Activated effector memory CD4-positive, alpha-beta T cell treated with anti-CD3 and anti-CD28 coated beads, Interleukin-2, amount 50 U/mL, for 16 hours (primary cell): ENCODE data around the gene SLX9.
A peak's percentile ranks its signal among the peaks of the same experiment; 100 is the strongest.
"Not testable (repeated sequence)": the region's sequence is repeated elsewhere in the genome, so short reads cannot be mapped to it uniquely, and the experiment has no call there.

Experiments used
- DNase-seq: peaks from one replicate; pipeline ENCODE4 v3.0.0-alpha.2; 2020

SLX9 gene

DNA sequence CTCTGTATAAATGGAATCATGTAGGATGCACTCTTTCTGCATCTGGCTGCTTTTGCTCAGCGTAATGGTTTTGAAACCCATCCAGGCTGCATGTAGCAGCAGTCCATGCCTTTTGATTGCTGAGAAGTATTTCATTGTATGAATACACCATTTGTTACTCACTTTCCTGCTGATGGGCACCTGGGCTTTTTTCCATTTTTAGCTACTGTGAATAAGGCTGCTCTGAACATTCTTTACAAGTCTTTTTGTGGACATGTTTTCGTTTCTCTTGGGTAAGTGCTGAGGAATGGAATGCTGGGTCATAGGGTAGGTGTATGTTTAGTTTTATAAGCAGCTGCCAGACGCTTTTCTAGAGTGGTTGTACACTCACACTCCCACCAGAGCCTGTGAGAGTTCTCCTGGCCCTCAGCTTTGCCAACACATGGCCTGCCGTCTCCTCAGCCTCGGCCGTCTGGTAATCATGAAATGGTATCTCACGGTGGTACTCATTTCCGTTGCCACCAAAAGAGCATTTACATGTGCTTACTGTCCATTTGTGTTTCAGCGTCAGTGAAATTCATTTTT, 22.7 kb downstream of the SLX9 start:
- no peak for DNase-seq

DNA sequence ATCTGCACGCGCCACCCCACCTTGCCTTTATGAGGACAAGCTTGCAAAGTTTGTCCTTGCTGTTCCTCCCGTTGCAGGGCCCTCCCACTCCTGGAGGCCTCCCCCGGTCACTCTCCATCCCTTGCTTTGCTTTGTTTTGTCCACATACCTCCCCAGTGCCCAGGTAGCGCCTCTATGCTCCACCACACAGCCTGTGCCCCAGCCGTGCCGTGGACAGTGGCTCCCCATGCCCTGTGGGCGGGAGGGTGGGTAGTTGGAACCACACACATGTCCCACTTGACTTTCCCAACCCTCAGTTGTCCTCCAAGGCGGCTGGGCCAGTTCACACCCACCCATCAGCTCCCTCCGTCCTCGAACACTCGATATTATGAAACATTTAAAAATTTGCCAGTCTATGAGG, 24.6 kb downstream of the SLX9 start:
- no peak for DNase-seq

DNA sequence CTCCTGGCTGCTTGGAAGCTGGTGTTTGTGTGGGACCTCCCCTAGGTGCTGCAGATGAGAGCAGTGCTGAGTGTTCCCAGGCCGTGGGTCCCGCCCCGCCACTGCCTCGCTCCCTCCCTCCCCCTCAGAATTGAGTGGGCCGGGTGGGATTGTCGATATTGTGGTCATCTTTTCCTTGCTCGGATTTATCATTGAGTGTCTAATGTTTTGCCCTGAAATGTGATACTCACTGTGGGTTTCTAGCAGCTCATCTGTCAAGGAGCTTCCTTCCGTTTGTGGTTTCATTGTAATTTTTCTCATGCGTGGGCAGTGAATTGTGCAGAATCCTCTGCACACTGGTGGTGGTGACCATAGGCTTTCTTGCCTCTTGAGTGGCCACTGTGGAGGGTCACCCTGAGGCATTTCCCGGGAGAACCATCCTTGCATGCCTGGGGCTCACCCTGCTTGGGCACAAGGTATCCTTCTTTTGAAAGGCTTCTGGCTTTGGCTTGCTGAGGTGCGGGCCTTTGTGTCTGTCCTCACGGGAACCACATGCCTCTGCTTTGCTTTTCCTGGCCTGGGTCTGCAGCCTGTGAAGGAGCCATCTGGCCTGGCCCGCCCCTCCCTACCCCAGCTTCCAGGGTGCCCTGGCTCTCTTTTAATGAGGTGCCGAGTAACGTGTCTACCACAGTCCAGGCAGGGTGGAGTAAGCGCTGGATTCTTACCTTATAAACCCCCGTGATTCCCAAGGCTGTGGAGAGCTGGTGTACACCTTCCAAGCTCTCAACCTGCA, 25.6 kb downstream of the SLX9 start:
- DNase-seq = peak; percentile 71

DNA sequence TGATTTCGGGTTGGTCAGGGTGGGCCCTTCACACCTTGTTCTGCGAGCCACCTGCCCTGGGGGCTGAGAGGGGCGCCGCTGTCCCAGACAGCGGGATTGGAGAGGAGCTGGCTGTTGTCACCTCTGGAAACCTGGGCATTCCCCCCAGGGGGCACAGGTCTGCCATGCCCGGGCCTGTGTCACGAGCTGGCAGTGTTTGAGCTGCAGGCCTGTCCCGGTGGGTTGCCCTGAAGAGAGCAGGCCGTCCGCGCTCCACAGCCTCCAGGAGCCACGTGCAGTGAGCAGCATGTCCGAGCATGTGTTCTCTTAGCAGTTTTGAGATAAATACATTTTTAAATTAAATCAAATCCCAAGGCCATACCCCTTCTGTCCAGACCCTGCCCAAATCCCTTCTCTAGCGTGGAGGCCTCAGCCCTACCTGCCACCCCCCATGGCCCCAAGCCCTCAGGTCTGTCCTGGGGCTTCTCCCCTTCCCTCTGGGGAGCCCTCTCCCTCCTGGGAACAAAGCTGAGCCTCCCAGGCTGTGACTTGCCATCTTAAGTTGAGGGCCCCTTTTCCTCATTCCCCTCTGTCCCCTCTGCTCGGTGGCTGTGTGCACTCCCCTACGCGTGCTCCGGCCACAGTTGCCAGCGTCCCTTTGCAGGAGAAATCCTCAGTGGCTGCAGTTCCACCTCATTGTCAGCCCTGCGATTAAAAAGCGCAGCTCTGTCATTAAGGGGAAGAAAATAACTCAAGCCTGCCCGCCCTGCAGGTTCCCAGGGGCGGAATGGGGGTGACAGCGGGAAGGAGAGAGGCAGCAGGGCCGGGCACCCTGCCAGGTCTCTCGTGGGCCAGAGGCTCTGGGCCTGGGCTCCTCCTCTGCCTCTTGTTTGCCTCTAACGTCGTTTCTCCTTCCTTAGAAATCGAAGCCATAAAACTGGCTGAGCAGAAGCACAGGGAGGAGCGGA, 26.6 kb downstream of the SLX9 start:
- no peak for DNase-seq

DNA sequence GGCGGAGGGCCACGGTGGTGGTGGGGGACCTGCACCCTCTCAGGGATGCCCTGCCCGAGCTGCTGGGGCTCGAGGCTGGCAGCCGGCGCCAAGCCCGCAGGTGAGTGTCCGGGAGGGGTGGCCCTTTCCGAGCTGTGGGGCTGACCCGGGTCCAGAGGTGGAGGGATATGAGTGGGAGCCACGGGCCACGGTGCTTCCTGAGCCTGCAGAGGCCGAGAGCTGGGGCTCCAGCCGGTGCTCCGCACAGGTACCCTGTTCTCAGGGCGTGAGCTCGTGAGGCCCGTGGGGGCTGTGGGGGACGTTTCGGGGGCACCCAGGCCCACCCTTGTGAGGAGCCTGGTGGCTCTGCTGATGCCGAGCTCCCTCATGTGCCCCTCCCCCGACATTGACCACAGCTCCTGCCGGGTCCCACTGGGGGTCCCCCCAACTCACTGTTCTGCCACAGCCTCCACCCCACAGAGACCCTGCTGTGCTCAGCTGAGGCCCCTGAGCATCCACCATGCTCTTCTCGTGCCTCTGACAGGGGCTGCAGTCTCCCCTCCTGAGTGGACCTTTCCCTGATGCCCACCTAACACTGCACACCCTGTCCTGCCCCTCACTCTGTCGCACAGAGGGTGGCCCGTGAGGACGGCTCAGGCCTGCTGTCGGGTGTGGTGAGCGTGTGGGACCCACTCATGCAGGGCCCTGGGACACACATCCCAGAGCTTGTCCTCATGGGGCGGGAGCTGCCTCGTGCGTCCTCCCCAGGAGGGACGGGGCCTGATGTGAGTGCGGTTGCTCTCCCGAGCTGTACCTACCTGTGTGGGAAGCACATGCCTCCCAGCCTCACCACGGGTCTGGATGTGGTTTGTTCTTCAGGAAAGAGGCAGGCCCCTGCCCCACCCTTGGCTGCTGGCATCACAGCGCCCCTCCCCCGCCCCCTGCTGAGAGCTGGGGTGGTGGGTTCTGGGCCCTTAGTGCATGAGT, 27.5 kb downstream of the SLX9 start:
- DNase-seq = no peak

DNA sequence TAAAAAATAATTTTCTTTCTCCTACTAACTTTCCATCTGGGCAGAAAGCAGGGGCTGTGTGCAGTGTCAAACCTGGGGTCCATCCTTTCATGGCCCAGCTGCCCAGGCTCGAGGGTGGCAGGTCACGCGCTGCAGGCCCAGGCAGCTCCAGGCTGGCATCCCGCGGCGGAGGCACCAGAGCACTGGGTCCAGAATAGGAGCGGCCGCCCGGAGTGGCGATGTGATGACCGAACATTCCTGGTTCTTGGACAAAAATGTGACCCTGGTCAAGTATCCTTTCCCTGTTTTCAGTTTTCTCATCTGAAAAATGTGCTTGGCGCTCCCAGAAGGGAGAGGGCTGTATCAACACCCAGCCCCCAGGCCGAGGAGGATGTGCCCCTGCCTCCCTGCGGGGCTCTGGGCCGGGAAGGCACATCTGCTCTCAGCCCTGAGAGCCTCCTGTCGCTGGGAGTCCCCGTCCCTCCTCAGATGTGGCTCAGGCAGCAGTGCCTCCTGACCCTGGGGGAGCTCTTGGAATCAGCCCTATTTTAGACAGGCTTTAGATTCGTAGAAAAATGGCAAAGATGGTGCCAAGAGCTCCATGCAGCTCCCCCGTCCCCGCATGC, 29.3 kb downstream of the SLX9 start:
- DNase-seq = no peak

DNA sequence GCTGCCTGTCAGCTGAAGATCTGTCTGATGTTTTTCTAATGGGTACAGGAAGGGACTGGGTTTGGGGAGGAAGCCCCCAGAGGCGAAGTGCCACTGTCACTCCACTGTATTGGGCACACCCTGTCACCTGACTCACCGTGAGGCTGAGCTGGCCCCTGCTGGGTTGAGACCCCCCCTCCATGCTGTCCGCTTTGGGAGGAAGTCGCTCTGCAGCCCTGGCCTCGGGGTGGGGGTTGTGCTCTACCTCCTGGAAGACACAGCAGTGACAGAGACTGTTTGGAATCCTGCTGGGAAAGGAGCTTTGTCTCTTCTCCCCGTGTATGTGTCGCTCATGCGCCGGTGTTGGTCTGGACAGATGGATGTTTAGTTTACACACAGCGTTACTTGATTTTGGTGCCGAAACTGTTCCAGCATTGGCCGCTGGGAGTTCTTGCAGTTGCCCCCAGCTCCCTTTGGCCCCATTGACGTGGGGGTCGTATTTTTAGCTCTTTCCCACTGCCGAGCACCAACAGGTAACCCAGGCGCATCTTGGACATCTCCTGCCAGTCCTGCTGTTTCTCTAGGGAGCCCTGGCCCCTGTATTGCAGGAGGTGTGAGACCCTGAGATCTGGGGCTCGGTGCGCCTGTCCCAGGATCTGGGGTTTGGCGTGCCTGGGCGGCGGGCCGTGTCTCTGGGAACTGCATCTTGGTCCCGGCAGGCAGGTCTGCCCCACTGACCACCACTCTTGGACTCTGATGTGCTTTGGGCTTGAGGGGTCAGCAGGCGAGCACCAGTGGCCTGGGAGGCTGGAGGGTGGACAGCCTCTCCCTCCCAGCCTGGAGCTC, 30.3 kb downstream of the SLX9 start:
- DNase-seq = no peak

DNA sequence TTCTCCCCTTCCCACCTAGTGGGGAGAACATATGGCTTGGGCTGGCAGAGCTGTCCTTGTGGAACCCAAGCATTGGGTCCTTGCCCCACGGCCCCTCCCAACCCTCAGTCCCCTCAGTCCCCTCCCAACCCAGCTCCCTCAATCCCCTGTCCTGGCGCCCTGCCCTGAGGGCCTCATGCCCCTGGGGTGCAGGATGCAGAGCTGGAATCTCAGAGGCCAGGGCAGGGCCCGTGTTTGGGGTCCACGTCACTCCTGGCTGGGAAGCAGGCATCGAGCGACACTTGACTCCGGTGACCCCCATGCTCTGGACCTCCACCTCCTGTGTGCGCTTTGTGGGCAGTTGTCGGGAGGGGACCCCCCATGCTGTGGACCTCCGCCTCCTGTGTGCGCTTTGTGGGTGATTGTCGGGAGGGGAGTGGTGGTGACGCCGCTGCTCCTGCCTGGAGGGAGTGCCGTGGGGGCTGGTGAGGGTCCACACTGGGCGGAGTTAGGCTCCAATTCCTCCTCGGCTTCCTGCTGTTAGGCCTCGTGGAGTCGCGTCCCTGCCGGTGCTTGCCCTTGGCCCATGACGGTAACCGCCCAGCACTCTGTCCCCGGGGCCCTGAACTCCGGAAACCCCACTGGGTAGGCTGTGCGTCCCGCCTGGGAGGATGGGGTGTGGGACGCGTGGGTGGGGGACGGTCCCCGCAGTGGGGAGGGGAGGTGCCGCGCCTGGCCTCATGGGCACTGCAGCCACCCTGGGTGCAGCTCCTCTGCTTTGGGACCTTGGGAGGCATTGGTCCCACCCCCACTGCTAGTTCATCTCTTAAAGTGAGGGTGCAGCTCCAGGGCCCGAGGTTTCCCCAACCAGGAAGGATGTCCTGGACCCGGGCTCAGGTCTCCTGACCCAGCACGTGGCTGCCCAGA, 31.2 kb downstream of the SLX9 start:
- no peak for DNase-seq

DNA sequence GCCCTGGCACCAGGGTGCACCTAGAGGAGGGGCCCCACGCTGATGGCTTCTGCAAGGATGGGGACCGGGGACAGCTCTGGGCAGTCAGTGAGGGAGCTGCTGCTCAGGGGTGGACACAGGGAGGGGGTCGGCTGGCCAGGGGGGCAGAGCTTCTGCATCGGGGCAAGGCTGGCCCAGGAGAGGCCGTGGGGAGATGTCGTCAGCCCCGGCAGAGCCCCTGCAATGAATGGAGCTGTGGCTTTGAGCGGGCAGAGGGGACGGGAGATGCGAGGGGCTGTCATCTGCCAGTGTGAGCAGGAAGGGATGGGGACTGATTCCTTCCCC, 31.8 kb downstream of the SLX9 start:
- no peak for DNase-seq

DNA sequence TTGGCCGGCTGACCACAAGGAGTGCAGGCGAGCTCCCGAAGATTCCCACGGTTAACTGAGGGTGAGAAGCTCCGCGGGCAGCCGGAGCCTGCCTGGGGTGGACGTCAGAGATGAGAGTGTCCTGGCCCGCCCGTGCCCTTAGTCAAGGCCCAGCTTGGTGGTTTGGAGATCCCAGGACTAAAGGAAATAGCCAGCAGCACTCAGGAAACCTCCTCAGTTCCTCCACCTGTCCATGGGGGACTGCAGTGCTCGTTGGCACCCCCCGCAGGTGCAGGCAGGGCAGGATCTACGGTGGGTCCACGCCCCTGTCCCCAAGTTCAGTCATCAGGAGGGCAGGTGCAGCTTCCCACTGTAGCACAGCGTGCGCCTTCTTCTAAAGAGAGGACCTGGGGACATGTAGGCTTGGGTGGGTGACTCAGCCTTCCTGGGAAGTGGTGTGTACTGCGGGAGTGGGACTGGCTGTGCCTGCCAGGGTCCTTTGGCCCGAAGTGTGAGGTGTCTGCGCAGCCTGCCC, 32.5 kb downstream of the SLX9 start:
- DNase-seq = no peak

DNA sequence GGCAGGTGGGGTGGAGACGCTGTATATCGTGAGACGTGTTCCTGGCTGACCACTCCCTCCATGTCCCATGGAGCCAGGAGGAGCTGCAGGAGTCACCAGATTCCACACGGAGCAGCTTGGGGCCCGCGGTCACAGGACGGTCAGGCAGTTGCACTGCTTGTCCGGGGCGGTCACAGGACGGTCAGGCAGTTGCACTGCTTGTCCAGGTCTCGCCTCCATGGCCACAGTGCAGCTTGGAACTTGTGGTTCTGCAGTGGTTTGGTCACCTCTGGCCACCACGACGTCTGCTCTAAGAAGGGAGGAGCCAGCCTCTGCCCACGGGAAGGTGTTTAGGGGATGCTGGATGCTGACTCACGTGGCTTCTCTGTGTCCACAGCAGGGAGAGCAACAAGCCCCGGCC, 33.0 kb downstream of the SLX9 start:
- DNase-seq = no peak

DNA sequence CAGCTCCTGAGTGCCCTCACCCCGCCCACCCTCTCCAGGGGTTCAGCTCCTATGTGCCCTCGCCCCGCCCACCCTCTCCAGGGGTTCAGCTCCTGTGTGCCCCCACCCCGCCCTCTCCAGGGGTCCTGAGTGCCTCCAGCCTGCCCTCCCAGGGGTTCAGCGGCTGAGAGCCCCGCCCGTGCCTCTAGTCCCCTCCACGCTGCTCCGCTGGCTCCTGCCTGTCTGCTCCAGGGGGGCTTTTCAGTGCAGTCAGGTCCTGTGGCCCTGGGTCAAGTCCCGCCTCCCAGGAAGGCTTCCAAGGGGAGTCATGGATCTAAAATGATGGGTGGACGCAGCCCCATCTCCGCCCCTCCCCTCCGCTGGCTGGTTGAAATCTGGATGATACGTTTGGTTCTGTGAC, 33.8 kb downstream of the SLX9 start:
- DNase-seq = no peak

DNA sequence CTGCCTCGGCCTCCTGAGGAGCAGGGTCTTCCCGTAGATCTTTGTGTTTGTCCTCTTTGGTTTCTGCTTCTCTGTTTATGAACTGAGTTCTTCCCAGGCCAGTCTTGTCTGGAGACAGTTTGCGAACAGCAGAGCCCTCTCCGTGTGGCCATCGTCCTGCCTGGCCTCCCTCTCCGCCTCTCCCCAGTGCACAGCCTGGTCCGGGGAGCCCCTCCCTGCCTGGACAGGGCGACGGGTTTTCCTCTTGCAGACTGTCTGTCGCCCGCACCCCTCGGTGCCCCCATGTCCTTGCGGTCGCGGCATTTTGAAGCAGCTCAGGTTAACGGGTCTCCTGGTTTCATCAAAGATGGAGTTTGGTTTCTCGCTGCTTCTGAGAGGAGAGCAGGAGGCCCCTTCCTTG, 34.8 kb downstream of the SLX9 start:
- DNase-seq = no peak

DNA sequence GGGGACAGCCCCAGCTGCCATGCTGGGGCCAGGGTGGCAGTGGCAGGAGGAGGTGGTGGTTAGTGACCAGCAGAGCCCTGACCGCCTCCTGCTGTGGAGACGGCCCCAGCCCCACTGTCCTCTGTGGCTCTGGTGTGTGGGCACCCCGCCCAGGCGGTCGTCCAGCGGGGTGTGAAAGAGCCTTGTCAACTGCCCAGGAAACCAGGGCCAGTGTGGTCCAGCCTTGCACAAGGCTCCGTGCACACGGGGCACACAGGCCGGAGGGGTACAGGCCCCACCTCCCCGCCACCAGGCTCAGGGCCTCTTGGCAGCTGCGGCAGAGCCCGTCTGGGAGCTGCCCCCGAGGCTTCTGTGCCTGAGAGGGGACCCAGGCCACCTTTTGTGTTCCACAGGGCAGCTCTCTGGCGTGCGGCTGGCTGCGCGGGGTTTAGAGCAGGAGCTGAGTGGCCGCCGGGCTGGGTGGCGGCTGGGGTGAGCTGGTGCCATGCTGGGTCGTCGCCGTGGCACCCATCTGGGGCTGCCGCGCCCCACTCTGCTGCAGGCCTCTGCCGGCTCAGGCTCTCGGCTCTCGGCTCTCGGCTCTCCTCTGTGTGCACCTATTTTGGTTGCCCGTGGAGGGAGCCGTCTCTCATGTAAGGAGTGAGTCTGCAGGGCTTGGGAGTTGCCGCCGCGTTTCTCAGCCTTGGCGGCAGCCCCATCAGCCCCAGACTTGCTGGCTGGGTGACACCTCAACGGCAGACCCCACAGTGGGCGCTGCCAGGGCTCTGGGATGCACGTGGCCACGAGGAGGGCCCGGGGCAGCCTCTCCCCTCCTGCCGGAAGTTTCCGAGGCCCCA, 36.1 kb downstream of the SLX9 start:
- no peak for DNase-seq

DNA sequence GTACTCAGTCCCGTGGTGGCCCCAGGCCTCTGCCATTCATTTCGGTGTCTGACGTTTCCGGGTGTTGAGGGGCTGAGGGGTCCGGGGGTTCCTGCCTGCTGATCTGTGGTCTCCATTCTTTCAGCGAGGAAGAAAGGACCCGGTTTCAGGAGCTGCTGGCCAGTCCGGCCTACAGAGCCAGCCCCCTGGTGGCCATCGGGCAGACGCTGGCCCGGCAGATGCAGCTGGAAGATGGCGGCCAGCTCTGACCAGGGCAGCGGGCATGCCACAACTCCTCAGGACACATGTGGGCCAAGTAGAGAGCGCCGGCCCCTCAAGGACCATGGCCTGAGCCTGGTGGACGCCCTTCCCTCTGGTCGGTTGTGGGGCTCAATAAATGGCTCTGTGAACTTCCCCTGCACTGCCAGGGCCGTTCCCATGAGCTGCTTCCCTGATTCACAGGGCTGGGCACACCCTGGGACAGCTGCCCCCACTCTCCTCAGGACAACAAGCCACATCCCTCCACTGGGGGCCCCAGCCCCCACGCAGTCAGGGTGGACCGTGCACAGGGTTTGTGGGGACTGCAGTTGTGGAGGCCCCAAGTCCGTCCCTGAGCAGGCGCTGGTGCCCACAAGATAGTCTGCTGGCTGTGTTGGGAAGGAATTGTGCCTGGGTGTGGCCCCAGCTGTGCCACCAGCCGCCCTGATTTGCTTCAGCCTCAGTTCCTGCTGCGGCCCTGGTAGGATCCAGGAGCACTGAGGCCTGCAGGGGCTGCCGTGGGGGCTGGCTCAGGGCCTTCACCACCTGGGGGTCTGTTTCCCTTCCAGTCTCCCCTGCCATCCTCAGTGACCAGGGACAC, 36.9 kb downstream of the SLX9 start:
- not testable (repeated sequence) for DNase-seq

DNA sequence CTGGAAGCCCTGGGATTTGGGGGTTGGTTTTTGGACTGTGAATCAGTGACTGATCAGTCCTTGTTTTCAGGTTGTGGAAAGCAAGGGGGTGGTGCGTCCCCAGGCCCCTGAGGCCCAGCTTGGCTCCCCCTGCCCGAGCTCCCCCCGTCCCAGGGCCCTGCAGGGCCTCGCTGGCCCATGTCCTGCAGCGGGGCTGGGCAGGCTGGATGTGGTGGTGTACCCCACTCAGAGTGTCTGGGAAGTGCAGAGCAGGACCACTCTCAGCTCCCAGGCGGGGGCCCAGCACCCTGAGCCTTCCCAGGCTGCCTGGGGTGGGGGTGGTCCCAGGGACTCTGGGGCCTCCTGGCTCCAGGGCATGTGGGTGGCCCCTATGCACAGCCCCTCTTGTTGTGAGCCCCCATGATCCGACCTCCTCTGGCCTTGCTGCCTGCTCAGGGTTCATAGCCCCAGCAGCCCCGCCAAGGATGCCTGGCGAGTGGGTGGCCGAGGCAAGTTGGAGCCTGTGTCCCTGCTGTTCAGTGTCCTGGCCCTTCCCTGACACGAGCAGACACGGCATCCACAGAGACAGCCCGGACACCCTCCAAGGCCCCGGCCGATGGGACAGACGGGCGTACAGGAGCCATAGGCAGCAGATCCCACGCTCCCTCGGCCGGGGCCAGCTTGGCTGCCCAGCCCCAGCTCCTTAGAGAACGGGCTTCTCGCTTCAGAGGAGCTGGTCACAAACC, 37.9 kb downstream of the SLX9 start:
- no peak for DNase-seq
